ENCODE measurements around the gene OR2D3. TPM values are rescaled to one million over a fixed set of nuclear protein-coding genes. Genes with fewer than 3 reads are reported as not detected.
"Not testable (repeated sequence)": the region's sequence is repeated elsewhere in the genome, so short reads cannot be mapped to it uniquely, and the experiment has no call there.

OR2D3 gene
- polyA plus RNA-seq = not detected
- long read RNA-seq, donor 1 = 0 reads
- long read RNA-seq, donor 2 = 0 reads
- long read RNA-seq, donor 3 = 0 reads
- long read RNA-seq, donor 4 = 0 reads
- long read RNA-seq, donor 5 = 0 reads
- long read RNA-seq, donor 6 = 0 reads
- long read RNA-seq, donor 7 = 0 reads
- long read RNA-seq, donor 8 = 0 reads
- long read RNA-seq, donor 9 = 0 reads
- long read RNA-seq, donor 10 = 0 reads

DNA sequence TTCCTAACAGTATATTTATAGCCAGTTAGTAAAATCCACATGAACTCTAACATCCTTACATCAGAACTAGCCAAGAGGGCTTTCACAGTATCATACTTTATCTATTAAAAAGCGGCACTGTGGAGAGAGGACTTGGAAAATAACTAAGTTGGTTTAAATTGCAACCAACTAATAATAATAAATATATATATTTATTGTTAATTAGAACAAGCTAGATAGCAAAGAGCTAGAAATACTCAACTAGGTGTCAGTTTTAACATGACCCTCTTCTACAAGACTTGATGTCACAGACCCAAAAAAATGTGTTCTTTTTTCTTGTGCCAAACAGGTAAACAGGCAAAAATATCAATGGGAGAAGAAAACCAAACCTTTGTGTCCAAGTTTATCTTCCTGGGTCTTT is at the start of gene OR2D3:
OR2D3 (plus strand) TSS at position 301 of the 400 bp plus-strand sequence; CDS start at position 301, 0 bp downstream.
- no peak within 1 kb of the TSS for H3K27ac ChIP-seq (ENCODE audit: low read depth in 1 of 3, low read length in 2 of 3)
- FAIRE-seq (no peak), DNase-seq (no peak)
- H3K9me3 ChIP-seq (ENCODE audit: control insufficient read depth in 2 of 2, insufficient read depth in 1 of 2, low read depth in 1 of 2, low read length in 1 of 2) = no peaks in the 10 kb centered on the region
- 94 to 96% (median 94%) methylated on average over 1 of the region's 1 CpG for WGBS, 3 donors
- no peaks in the 10 kb centered on the region for H3K4me1 ChIP-seq (ENCODE audit: control insufficient read depth in 3 of 3, insufficient read depth in 2 of 3, low read depth in 1 of 3, low read length in 2 of 3)
- H3K4me3 ChIP-seq (ENCODE audit: low read depth in 1 of 3, low read length in 3 of 3) = no peak within 1 kb of the TSS
- no peaks in the 10 kb centered on the region for H3K36me3 ChIP-seq (ENCODE audit: control insufficient read depth in 3 of 3, insufficient read depth in 2 of 3, low read depth in 1 of 3, low read length in 3 of 3)
- H3K27me3 ChIP-seq (ENCODE audit: control insufficient read depth in 3 of 3, insufficient read depth in 3 of 3, low read length in 3 of 3) = no peaks in the 10 kb centered on the region

GRCh38 chr11:6871278-6871677 is 49.5 kb upstream of the OR2D3 start:
- H3K36me3 ChIP-seq (ENCODE audit: control insufficient read depth in 3 of 3, insufficient read depth in 2 of 3, low read depth in 1 of 3, low read length in 3 of 3) = no peaks in the 10 kb centered on the region
- no peaks in the 10 kb centered on the region for H3K27me3 ChIP-seq (ENCODE audit: control insufficient read depth in 3 of 3, insufficient read depth in 3 of 3, low read length in 3 of 3)
- DNase-seq = no peak
- no peaks in the 10 kb centered on the region for H3K9me3 ChIP-seq (ENCODE audit: control insufficient read depth in 2 of 2, insufficient read depth in 1 of 2, low read depth in 1 of 2, low read length in 1 of 2)
- FAIRE-seq = no peak
- WGBS, 3 donors = 81 to 87% (median 85%) methylated on average over 1 of the region's 1 CpG
- H3K27ac ChIP-seq (ENCODE audit: low read depth in 1 of 3, low read length in 2 of 3) = no peak overlapping the region
- H3K4me3 ChIP-seq (ENCODE audit: low read depth in 1 of 3, low read length in 3 of 3) = no peak overlapping the region
- H3K4me1 ChIP-seq (ENCODE audit: control insufficient read depth in 3 of 3, insufficient read depth in 2 of 3, low read depth in 1 of 3, low read length in 2 of 3) = no peaks in the 10 kb centered on the region

DNA sequence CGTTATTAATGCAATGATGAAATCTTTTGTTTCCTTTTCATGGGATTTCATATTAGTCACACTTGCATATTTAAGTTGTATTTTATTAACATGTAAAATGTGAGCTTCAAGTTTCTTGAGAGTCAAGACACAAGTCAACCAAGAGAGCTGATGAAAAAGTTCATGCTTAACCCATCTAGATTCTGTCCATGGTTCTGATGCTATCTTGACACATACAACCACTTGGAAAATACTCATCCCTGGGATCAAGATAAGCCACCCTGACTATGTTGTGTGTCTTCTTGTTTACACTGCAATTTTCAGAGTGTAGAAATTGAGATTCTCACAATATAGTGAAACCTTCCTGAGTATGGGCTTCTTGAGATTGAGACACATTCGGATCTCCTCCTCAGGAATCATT is 45.0 kb upstream of the OR2D3 start:
- Histone ChIP-seq H3K27ac (ENCODE audit: low read depth in 1 of 3, low read length in 2 of 3) (no peak overlapping the region), H3K4me3 (ENCODE audit: low read depth in 1 of 3, low read length in 3 of 3) (no peak overlapping the region), H3K9me3 (ENCODE audit: control insufficient read depth in 2 of 2, insufficient read depth in 1 of 2, low read depth in 1 of 2, low read length in 1 of 2) (peaks cover 0 to 8% of the 10 kb centered on the region in 2 donors), H3K36me3 (ENCODE audit: control insufficient read depth in 3 of 3, insufficient read depth in 2 of 3, low read depth in 1 of 3, low read length in 3 of 3) (no peaks in the 10 kb centered on the region), H3K27me3 (ENCODE audit: control insufficient read depth in 3 of 3, insufficient read depth in 3 of 3, low read length in 3 of 3) (no peaks in the 10 kb centered on the region), H3K4me1 (ENCODE audit: control insufficient read depth in 3 of 3, insufficient read depth in 2 of 3, low read depth in 1 of 3, low read length in 2 of 3) (no peaks in the 10 kb centered on the region)
- WGBS, 3 donors = 75 to 86% (median 82%) methylated on average over 2 of the region's 2 CpGs
- DNase-seq (no peak), FAIRE-seq (no peak)

DNA sequence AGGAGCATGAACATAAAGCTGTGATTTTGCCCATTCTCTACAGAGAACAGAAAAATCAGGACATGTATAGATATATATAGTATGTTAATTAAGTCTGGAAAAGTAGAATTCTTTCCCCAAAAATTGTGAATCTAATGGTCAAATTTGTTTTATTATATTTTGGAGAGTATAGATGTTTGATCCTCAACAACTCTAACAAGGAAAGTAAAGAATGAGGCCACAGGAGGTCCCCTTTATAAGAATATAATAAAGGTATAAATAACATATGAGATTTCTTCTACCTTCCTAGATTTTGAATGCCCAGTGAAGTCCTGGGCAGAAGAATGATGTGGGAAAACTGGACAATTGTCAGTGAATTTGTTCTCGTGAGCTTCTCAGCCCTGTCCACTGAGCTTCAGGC is 44.5 kb upstream of the OR2D3 start, which contains the start of gene OR10A4:
OR10A4 (plus strand) TSS at position 301 of the 400 bp plus-strand sequence; CDS start at position 324, 23 bp downstream.
- H3K36me3 ChIP-seq (ENCODE audit: control insufficient read depth in 3 of 3, insufficient read depth in 2 of 3, low read depth in 1 of 3, low read length in 3 of 3) = no peaks in the 10 kb centered on the region
- H3K4me1 ChIP-seq (ENCODE audit: control insufficient read depth in 3 of 3, insufficient read depth in 2 of 3, low read depth in 1 of 3, low read length in 2 of 3) = no peaks in the 10 kb centered on the region
- 83 to 92% (median 92%) methylated on average over 1 of the region's 1 CpG for WGBS, 3 donors
- H3K27me3 ChIP-seq (ENCODE audit: control insufficient read depth in 3 of 3, insufficient read depth in 3 of 3, low read length in 3 of 3) = no peaks in the 10 kb centered on the region
- no peak within 1 kb of the TSS for H3K4me3 ChIP-seq (ENCODE audit: low read depth in 1 of 3, low read length in 3 of 3)
- no peak within 1 kb of the TSS for H3K27ac ChIP-seq (ENCODE audit: low read depth in 1 of 3, low read length in 2 of 3)
- peaks cover 0 to 8% of the 10 kb centered on the region in 2 donors for H3K9me3 ChIP-seq (ENCODE audit: control insufficient read depth in 2 of 2, insufficient read depth in 1 of 2, low read depth in 1 of 2, low read length in 1 of 2)
- no peak for FAIRE-seq
- no peak for DNase-seq

- FAIRE-seq (no peak), DNase-seq (no peak)
- Histone ChIP-seq H3K27me3 (ENCODE audit: control insufficient read depth in 3 of 3, insufficient read depth in 3 of 3, low read length in 3 of 3) (no peaks in the 10 kb centered on the region), H3K4me3 (ENCODE audit: low read depth in 1 of 3, low read length in 3 of 3) (no peak overlapping the region), H3K27ac (ENCODE audit: low read depth in 1 of 3, low read length in 2 of 3) (no peak overlapping the region), H3K9me3 (ENCODE audit: control insufficient read depth in 2 of 2, insufficient read depth in 1 of 2, low read depth in 1 of 2, low read length in 1 of 2) (peaks cover 0 to 8% of the 10 kb centered on the region in 2 donors), H3K4me1 (ENCODE audit: control insufficient read depth in 3 of 3, insufficient read depth in 2 of 3, low read depth in 1 of 3, low read length in 2 of 3) (no peaks in the 10 kb centered on the region), H3K36me3 (ENCODE audit: control insufficient read depth in 3 of 3, insufficient read depth in 2 of 3, low read depth in 1 of 3, low read length in 3 of 3) (no peaks in the 10 kb centered on the region)
- 78 to 87% (median 82%) methylated on average over 3 of the region's 3 CpGs for WGBS, 3 donors
Observed at GRCh38 chr11:6876914-6877313, 43.9 kb upstream of the OR2D3 start.

DNA sequence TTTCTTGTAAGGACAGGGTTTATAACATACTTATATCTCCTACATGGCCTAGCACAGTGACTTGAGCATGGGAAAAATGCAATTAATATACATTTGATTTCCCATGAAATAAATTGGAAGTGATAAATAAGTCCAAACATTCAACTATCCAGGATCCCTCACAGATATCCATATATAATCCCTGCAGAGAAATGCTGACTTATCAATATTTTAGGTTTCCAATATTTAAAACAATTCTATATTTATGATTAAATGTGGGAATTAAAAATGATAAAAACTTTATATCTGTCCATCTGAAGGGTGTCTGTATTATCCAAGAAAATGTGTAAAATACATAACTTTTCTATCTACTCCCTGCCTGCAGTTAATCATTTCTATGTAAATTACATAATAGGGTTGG is 38.1 kb upstream of the OR2D3 start:
- no peak overlapping the region for H3K27ac ChIP-seq (ENCODE audit: low read depth in 1 of 3, low read length in 2 of 3)
- no peak for DNase-seq
- no peaks in the 10 kb centered on the region for H3K9me3 ChIP-seq (ENCODE audit: control insufficient read depth in 2 of 2, insufficient read depth in 1 of 2, low read depth in 1 of 2, low read length in 1 of 2)
- H3K27me3 ChIP-seq (ENCODE audit: control insufficient read depth in 3 of 3, insufficient read depth in 3 of 3, low read length in 3 of 3) = no peaks in the 10 kb centered on the region
- H3K36me3 ChIP-seq (ENCODE audit: control insufficient read depth in 3 of 3, insufficient read depth in 2 of 3, low read depth in 1 of 3, low read length in 3 of 3) = no peaks in the 10 kb centered on the region
- H3K4me3 ChIP-seq (ENCODE audit: low read depth in 1 of 3, low read length in 3 of 3) = no peak overlapping the region
- no peaks in the 10 kb centered on the region for H3K4me1 ChIP-seq (ENCODE audit: control insufficient read depth in 3 of 3, insufficient read depth in 2 of 3, low read depth in 1 of 3, low read length in 2 of 3)
- FAIRE-seq = no peak

DNA sequence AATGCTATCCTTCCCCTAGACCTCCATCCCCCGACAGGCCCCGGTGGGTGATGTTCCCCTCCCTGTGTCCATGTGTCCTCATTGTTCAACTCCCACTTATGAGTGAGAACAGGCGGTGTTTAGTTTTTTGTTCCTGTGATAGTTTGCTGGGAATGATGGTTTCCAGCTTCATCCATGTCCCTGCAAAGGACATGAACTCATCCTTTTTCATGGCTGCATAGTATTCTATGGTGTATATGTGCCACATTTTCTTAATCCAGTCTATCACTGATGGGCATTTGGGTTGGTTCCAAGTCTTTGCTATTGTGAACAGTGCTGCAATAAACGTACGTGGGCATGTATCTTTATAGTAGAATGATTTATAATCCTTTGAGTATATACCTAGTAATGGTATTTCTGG is 33.1 kb upstream of the OR2D3 start:
- not testable (repeated sequence) for FAIRE-seq; H3K27me3 ChIP-seq (ENCODE audit: control insufficient read depth in 3 of 3, insufficient read depth in 3 of 3, low read length in 3 of 3); H3K9me3 ChIP-seq (ENCODE audit: control insufficient read depth in 2 of 2, insufficient read depth in 1 of 2, low read depth in 1 of 2, low read length in 1 of 2); H3K4me1 ChIP-seq (ENCODE audit: control insufficient read depth in 3 of 3, insufficient read depth in 2 of 3, low read depth in 1 of 3, low read length in 2 of 3); H3K4me3 ChIP-seq (ENCODE audit: low read depth in 1 of 3, low read length in 3 of 3); H3K27ac ChIP-seq (ENCODE audit: low read depth in 1 of 3, low read length in 2 of 3); H3K36me3 ChIP-seq (ENCODE audit: control insufficient read depth in 3 of 3, insufficient read depth in 2 of 3, low read depth in 1 of 3, low read length in 3 of 3); DNase-seq
- 80 to 94% (median 89%) methylated on average over 5 of the region's 5 CpGs for WGBS, 3 donors

DNA sequence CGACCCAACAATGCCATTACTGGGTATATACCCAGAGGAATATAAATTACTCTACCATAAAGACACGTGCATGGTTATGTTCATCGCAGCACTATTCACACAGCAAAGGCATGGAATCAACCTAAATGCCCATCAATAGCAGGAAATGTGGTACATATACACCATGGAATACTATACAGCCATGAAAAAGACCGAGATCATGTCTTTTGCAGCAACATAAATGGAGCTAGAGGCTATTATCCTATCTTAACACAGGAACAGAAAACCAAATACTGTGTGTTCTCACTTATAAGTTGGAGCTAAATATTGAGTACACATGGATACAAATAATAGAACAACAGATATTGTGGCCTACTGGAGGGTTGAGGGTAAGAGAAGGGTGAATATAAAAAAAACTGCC is 32.0 kb upstream of the OR2D3 start:
- Histone ChIP-seq H3K27me3 (ENCODE audit: control insufficient read depth in 3 of 3, insufficient read depth in 3 of 3, low read length in 3 of 3) (no peaks in the 10 kb centered on the region), H3K4me1 (ENCODE audit: control insufficient read depth in 3 of 3, insufficient read depth in 2 of 3, low read depth in 1 of 3, low read length in 2 of 3) (no peaks in the 10 kb centered on the region), H3K27ac (ENCODE audit: low read depth in 1 of 3, low read length in 2 of 3) (no peak overlapping the region), H3K36me3 (ENCODE audit: control insufficient read depth in 3 of 3, insufficient read depth in 2 of 3, low read depth in 1 of 3, low read length in 3 of 3) (no peaks in the 10 kb centered on the region), H3K9me3 (ENCODE audit: control insufficient read depth in 2 of 2, insufficient read depth in 1 of 2, low read depth in 1 of 2, low read length in 1 of 2) (no peaks in the 10 kb centered on the region), H3K4me3 (ENCODE audit: low read depth in 1 of 3, low read length in 3 of 3) (no peak overlapping the region)
- FAIRE-seq = no peak
- no peak for DNase-seq
- 74 to 90% (median 79%) methylated on average over 4 of the region's 4 CpGs for WGBS, 3 donors

DNA sequence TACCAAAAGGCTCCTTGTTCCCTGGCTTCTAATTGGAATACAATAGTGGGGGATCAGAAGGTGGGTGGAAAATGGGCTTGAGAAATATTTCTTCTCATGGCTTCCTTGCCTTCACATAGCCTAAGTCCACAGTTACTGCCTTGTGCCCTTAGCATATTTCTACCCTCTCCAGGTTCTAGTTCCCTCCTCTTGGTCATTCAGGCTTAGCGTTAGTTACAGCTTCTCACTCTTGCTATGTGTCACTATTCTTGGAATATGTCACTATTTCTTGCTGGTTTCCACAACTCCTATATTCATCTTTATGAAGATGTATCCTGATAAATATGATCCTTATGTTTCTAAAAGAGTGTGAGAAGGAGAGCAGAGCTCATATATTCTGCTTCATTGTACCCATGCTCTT is 31.0 kb upstream of the OR2D3 start:
- Histone ChIP-seq H3K27me3 (ENCODE audit: control insufficient read depth in 3 of 3, insufficient read depth in 3 of 3, low read length in 3 of 3) (no peaks in the 10 kb centered on the region), H3K4me3 (ENCODE audit: low read depth in 1 of 3, low read length in 3 of 3) (no peak overlapping the region), H3K27ac (ENCODE audit: low read depth in 1 of 3, low read length in 2 of 3) (no peak overlapping the region), H3K4me1 (ENCODE audit: control insufficient read depth in 3 of 3, insufficient read depth in 2 of 3, low read depth in 1 of 3, low read length in 2 of 3) (no peaks in the 10 kb centered on the region), H3K36me3 (ENCODE audit: control insufficient read depth in 3 of 3, insufficient read depth in 2 of 3, low read depth in 1 of 3, low read length in 3 of 3) (no peaks in the 10 kb centered on the region), H3K9me3 (ENCODE audit: control insufficient read depth in 2 of 2, insufficient read depth in 1 of 2, low read depth in 1 of 2, low read length in 1 of 2) (no peaks in the 10 kb centered on the region)
- DNase-seq (no peak), FAIRE-seq (no peak)
- WGBS, 3 donors = 64 to 82% (median 75%) methylated on average over 1 of the region's 1 CpG

Measured in small intestine (tissue), 16 donors.